Gastrocnemius medialis (tissue), 4 donors: ENCODE results near the gene CDK5RAP3.

Source experiments
- POLR2A ChIP-seq, 2 donors: fragments of 450-650 bp; IDR thresholded peaks; one replicate each; pipeline ENCODE4 v1.6.1; 2017; ENCODE audit warnings: antibody characterized with exemption in 2 of 2, mild to moderate bottlenecking in 2 of 2, moderate library complexity in 2 of 2
- TF ChIP-seq, protein P1 (sequence below), 5 experiments: fragments of 450-650 bp in 3 of 5; fragments of 200-600 bp in 2 of 5; sonication (generic) in 2 of 5; IDR thresholded peaks in 4 of 5; conservative IDR thresholded peaks in 1 of 5; 1 replicate in 4 of 5; 2 replicates in 1 of 5; pipeline ENCODE4 v1.5.1; 2016 to 2019; ENCODE audit warnings: antibody characterized with exemption in 5 of 5, mild to moderate bottlenecking in 3 of 5, moderate library complexity in 3 of 5

DNA sequence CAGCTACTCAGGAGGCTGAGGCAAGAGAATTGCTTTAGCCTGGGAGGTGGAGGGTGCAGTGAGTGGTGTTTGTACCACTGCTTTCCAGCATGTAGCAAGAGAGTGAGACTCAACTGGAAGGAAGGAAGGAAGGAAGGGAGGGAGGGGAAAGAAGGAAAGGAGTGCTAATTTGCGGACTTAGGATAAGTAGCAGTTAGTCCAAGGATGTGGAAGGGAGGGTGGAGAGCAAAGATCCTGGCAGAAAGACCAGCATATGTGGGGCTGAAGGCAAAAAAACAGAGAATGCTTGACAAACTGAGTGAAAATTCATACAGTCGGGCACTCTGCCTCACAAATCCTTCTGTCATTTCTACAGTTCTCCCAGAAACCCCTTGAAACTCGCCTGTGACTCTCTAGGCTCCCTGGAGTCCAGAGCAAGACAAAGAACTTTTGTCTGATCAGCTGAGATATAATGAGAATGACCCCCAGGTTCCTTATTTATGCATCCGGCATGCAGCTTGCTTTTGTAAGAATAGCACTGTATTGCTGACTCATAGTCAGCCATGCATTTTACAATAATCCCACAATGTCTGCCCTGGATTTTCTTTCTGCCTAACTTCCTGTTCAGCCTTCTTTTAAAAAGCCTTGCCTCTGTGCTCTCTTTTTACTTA lies 31.5 kb downstream of the CDK5RAP3 start:
- TF ChIP-seq, protein P1, sequence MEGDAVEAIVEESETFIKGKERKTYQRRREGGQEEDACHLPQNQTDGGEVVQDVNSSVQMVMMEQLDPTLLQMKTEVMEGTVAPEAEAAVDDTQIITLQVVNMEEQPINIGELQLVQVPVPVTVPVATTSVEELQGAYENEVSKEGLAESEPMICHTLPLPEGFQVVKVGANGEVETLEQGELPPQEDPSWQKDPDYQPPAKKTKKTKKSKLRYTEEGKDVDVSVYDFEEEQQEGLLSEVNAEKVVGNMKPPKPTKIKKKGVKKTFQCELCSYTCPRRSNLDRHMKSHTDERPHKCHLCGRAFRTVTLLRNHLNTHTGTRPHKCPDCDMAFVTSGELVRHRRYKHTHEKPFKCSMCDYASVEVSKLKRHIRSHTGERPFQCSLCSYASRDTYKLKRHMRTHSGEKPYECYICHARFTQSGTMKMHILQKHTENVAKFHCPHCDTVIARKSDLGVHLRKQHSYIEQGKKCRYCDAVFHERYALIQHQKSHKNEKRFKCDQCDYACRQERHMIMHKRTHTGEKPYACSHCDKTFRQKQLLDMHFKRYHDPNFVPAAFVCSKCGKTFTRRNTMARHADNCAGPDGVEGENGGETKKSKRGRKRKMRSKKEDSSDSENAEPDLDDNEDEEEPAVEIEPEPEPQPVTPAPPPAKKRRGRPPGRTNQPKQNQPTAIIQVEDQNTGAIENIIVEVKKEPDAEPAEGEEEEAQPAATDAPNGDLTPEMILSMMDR (IDR thresholded peaks at IDR 0.05 in 4 of 5, conservative IDR thresholded peaks at IDR 0.05 in 1 of 5): no peak
- no peak for TF ChIP-seq POLR2A (IDR thresholded peaks at IDR 0.05)
